ENCODE results near the gene SEC62. TPM values are rescaled to one million over a fixed set of nuclear protein-coding genes. Genes with fewer than 3 reads are reported as not detected.

Gene SEC62
- total and polyA plus RNA-seq, 9 of the 15 experiments (the other 6 are each of a cell fraction or from before 2014, with no cell fraction given): 34.5 to 152 (median 51.8) TPM

GRCh38 chr3:169970847-169971246, 4.2 kb downstream of the SEC62 start:
- DNase-seq (ENCODE audit: extremely low read depth in 1 of 4, low spot score in 3 of 4) (no peak), ATAC-seq (no peak), FAIRE-seq (no peak)
- Histone ChIP-seq H3K4me2 (ENCODE audit: insufficient read depth, low read length) (no peak overlapping the region), H3K9ac (ENCODE audit: insufficient read depth in 1 of 2, low read depth in 2 of 2, low read length in 2 of 2) (no peak overlapping the region), H3K27ac (ENCODE audit: extremely low read depth, low read depth, low read length) (no peak overlapping the region), H4K20me1 (replicated peaks; ENCODE audit: control insufficient read depth, insufficient read depth, low read length) (peaks cover 6% of the 10 kb centered on the region; the same call in 1 of the 2 replicates), H3K27me3 (ENCODE audit: control insufficient read depth in 2 of 2, insufficient read depth in 2 of 2, low read length in 2 of 2) (no peaks in the 10 kb centered on the region), H3K9me1 (ENCODE audit: control insufficient read depth, insufficient read depth, low read length) (no peaks in the 10 kb centered on the region), H3K4me3 (no peak overlapping the region), H3K9me3 (replicated peaks; ENCODE audit: control insufficient read depth, insufficient read depth, low read depth, low read length) (no peaks in the 10 kb centered on the region), H3K79me2 (ENCODE audit: control insufficient read depth, insufficient read depth, low read length) (peaks cover 95% of the 10 kb centered on the region), H2AFZ (ENCODE audit: low read depth, low read length) (no peak overlapping the region), H3K4me1 (replicated peaks in 1 of 2; ENCODE audit: control insufficient read depth in 2 of 2, insufficient read depth in 2 of 2, low read length in 2 of 2) (peaks cover 0 to 10% of the 10 kb centered on the region in 2 experiments; a peak in 1 of 5 replicates), H3K36me3 (ENCODE audit: control insufficient read depth, insufficient read depth, low read length) (peaks cover 58% of the 10 kb centered on the region)
- 28% methylated on average over 1 of the region's 1 CpG for WGBS (ENCODE audit: insufficient coverage, low coverage, missing lambda C conversion rate)
- ChIA-PET CTCF (ENCODE audit: low intra/inter-chr PET ratio) (no interaction called here), POLR2A (no interaction called here)
- TF ChIP-seq NCOA4 (IDR thresholded peaks at IDR 0.05; ENCODE audit: partially characterized antibody) (no peak), PBX2 (CRISPR knock-in tag; IDR thresholded peaks at IDR 0.05; ENCODE audit: low read depth) (no peak), PBX2 (tag; conservative IDR thresholded peaks at IDR 0.05; ENCODE audit: low read depth) (no peak), ZNF79 (CRISPR knock-in tag; IDR thresholded peaks at IDR 0.05; ENCODE audit: low read depth) (no peak), ZBTB1 (CRISPR knock-in tag; IDR thresholded peaks at IDR 0.05; ENCODE audit: borderline replicate concordance, low read depth) (no peak), PHB (CRISPR knock-in tag; IDR thresholded peaks at IDR 0.05) (no peak), CREBBP (IDR thresholded peaks at IDR 0.05; ENCODE audit: low read depth, low read length) (no peak), ZNF707 (CRISPR knock-in tag; conservative IDR thresholded peaks at IDR 0.05) (no peak)
- TF ChIP-seq, protein P1, sequence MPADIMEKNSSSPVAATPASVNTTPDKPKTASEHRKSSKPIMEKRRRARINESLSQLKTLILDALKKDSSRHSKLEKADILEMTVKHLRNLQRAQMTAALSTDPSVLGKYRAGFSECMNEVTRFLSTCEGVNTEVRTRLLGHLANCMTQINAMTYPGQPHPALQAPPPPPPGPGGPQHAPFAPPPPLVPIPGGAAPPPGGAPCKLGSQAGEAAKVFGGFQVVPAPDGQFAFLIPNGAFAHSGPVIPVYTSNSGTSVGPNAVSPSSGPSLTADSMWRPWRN (IDR thresholded peaks at IDR 0.05; ENCODE audit: low read depth): no peak
- no TSS peak for BruUV-seq (replicated peaks)
- in situ Hi-C loops (cut with MboI): loop anchor here (25.0 kb wide), 1 partner anchor 834 kb away; no protein-coding TSS in a partner anchor
- intact Hi-C loops (cut with micrococcal nuclease): no loop called here
